HL-60 (cell line): ENCODE measurements around the gene ACP7.

Experiments used
- CTCF ChIP-seq: IDR thresholded peaks from one replicate; pipeline ENCODE4 v1.5.1; 2011; ENCODE audit warnings: low read length, control low read depth, inconsistent platforms; ENCODE audit not compliant: insufficient read depth
- POLR2AphosphoS5 ChIP-seq: IDR thresholded peaks from 2 replicates; pipeline ENCODE4 v1.6.1; 2012; ENCODE audit warnings: low read depth
- TF ChIP-seq, protein P1 (sequence below): IDR thresholded peaks from 2 replicates; pipeline ENCODE4 v1.6.1; 2012; ENCODE audit warnings: low read depth; ENCODE audit not compliant: insufficient replicate concordance

DNA sequence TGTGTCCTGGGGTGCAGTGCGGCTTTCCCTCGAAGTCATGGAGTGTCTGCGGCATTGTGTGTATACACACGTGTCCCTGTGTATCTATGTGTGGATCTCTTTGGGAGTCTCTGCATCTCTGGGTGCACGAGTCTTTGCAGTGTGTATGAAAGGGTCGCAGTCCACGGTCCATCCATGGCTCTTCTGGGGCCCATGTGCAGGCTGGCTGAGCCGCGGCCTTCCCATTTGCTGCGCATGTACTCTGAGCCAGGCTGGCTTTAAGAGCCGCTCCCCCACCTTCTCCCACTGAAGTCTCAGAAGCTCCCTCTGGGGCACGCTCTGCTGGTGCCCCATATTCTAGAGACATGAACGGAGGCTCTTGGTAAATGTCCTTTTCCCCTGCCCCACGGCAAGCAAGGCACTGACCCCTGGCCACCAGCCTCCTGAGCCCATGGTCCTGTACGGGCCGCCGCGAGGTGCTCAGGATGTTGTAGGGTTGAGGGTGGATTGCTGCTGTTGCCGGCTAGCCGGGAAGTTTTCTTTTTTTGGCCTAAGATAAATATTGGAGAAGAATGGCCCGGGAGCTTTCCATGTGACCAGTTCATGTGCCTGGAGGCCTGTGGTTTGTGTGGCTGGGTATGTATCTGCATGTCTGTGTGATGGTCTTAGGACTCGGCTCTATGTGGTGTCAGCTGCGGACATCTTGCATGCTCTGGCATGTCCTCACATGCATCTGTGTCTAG is 73.3 kb downstream of the ACP7 start:
- TF ChIP-seq CTCF (no peak), POLR2AphosphoS5 (no peak)
- TF ChIP-seq, protein P1, sequence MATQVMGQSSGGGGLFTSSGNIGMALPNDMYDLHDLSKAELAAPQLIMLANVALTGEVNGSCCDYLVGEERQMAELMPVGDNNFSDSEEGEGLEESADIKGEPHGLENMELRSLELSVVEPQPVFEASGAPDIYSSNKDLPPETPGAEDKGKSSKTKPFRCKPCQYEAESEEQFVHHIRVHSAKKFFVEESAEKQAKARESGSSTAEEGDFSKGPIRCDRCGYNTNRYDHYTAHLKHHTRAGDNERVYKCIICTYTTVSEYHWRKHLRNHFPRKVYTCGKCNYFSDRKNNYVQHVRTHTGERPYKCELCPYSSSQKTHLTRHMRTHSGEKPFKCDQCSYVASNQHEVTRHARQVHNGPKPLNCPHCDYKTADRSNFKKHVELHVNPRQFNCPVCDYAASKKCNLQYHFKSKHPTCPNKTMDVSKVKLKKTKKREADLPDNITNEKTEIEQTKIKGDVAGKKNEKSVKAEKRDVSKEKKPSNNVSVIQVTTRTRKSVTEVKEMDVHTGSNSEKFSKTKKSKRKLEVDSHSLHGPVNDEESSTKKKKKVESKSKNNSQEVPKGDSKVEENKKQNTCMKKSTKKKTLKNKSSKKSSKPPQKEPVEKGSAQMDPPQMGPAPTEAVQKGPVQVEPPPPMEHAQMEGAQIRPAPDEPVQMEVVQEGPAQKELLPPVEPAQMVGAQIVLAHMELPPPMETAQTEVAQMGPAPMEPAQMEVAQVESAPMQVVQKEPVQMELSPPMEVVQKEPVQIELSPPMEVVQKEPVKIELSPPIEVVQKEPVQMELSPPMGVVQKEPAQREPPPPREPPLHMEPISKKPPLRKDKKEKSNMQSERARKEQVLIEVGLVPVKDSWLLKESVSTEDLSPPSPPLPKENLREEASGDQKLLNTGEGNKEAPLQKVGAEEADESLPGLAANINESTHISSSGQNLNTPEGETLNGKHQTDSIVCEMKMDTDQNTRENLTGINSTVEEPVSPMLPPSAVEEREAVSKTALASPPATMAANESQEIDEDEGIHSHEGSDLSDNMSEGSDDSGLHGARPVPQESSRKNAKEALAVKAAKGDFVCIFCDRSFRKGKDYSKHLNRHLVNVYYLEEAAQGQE, result no peak
